ENCODE data around the gene ZNF785. TPM values are rescaled to one million over a fixed set of nuclear protein-coding genes. Genes with fewer than 3 reads are reported as not detected.

ZNF785 gene
- total and polyA plus RNA-seq, 2 of the 13 experiments (the other 11 are each of a cell fraction or from before 2014, with no cell fraction given), result 0.01 TPM; not detected in 1

- TF ChIP-seq PATZ1 (CRISPR knock-in tag; IDR thresholded peaks at IDR 0.05) (peak; percentile 47; the same call in 1 of the 2 replicates), ZNF740 (CRISPR knock-in tag; IDR thresholded peaks at IDR 0.05) (no peak), CEBPB (IDR thresholded peaks at IDR 0.05; ENCODE audit: borderline replicate concordance, low read depth, low read length) (no peak), CBX1 (IDR thresholded peaks at IDR 0.05; ENCODE audit: low read depth) (no peak), PBX2 (CRISPR knock-in tag; IDR thresholded peaks at IDR 0.05) (no peak), EED (CRISPR knock-in tag; IDR thresholded peaks at IDR 0.05) (peak; percentile 66; the same call in 1 of the 2 replicates), ZNF34 (CRISPR knock-in tag; IDR thresholded peaks at IDR 0.05; ENCODE audit: borderline replicate concordance) (no peak; the same call in 1 of the 2 replicates), DMTF1 (CRISPR knock-in tag; IDR thresholded peaks at IDR 0.05) (no peak), KLF12 (CRISPR knock-in tag; IDR thresholded peaks at IDR 0.05; ENCODE audit: borderline replicate concordance) (peak; percentile 33; the same call in 1 of the 2 replicates), HDAC6 (IDR thresholded peaks at IDR 0.05; ENCODE audit: low read depth, low read length) (no peak), ZNF343 (CRISPR knock-in tag; IDR thresholded peaks at IDR 0.05) (no peak), KIAA2018 (CRISPR knock-in tag; IDR thresholded peaks at IDR 0.05; ENCODE audit: borderline replicate concordance) (no peak), ZNF232 (CRISPR knock-in tag; IDR thresholded peaks at IDR 0.05; ENCODE audit: borderline replicate concordance) (peak; percentile 16; the same call in 1 of the 2 replicates)
These were observed 13.8 kb downstream of the ZNF785 start, which contains the start of gene ZNF688 (continued) for GRCh38 chr16:30571445-30572322.
